ENCODE data around the gene ARHGEF17.

DNA sequence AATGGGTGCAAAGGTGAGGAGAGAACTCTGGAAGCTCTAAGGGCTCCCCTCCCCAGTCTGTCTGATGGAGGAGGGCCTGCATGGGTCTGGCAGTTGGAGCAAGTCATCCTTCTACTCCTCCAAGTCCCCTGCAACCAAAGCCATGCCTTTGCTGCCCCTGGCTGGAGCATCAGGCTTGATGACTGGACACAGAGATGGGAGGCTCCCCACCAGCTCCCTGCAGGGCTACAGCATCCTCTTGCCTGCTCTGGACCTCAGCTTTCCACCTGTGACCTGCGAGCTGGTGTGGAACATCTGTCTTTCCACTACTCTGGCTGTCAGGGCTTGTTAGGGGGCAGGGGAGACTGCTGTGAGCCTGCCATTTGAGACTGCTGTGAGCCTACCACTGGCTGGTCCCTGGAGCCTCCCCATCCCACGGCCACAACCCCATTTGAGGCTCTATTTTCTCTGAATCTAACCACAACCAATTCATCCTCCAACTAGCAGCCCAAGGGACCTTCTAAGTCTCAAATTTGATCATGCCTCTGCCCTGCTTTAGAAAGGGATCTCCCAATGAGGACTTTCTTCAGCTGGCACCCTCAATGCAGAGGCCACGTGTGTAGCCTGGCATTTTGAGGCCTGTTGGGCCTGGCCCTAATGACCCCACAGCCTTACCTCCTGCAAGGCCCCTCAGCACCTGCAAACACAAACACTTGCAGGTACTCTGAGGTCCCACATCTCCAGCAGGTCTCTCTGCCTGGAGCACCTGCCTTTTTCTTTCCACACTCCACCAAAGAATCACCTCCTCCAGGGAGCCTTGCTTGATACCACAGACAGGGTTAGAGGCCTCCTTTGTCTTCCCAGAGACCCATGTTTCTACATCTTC is 26.0 kb upstream of the ARHGEF17 start:
- TF ChIP-seq EZH2 (IDR thresholded peaks at IDR 0.05; ENCODE audit: low read depth, low read length, severe bottlenecking) (no peak), CTCF (IDR thresholded peaks at IDR 0.05; ENCODE audit: control extremely low read depth in 1 of 3, insufficient read depth in 1 of 3, low read depth in 1 of 3, low read length in 3 of 3) (no peak), FOSL1 (IDR thresholded peaks at IDR 0.05; ENCODE audit: insufficient read depth, low read depth, low read length) (no peak), POLR2AphosphoS5 (IDR thresholded peaks at IDR 0.05; ENCODE audit: low read depth, low read length) (no peak), RNF2 (IDR thresholded peaks at IDR 0.05; ENCODE audit: borderline replicate concordance, low read depth, low read length, missing control alignments, poor library complexity, severe bottlenecking) (no peak), ATF3 (IDR thresholded peaks at IDR 0.05; ENCODE audit: insufficient read depth, low read depth, low read length) (no peak), SP1 (IDR thresholded peaks at IDR 0.05; ENCODE audit: low read depth, low read length) (no peak), POLR2A (IDR thresholded peaks at IDR 0.05; ENCODE audit: control extremely low read depth in 1 of 2, low read depth in 2 of 2, low read length in 2 of 2) (no peak), HDAC2 (IDR thresholded peaks at IDR 0.05; ENCODE audit: borderline replicate concordance in 1 of 2, low read depth in 2 of 2, low read length in 2 of 2) (no peak), BACH1 (IDR thresholded peaks at IDR 0.05; ENCODE audit: low read length) (no peak), EP300 (IDR thresholded peaks at IDR 0.05; ENCODE audit: borderline replicate concordance in 1 of 2, low read depth in 2 of 2, low read length in 2 of 2) (no peak)

Data from H1 (cell line).